ENCODE data around the gene PAFAH1B2. TPM values are rescaled to one million over a fixed set of nuclear protein-coding genes. Genes with fewer than 3 reads are reported as not detected.

PAFAH1B2 gene, protein sequence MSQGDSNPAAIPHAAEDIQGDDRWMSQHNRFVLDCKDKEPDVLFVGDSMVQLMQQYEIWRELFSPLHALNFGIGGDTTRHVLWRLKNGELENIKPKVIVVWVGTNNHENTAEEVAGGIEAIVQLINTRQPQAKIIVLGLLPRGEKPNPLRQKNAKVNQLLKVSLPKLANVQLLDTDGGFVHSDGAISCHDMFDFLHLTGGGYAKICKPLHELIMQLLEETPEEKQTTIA
- 79.8 and 81.0 TPM in 2 replicates for total RNA-seq

DNA sequence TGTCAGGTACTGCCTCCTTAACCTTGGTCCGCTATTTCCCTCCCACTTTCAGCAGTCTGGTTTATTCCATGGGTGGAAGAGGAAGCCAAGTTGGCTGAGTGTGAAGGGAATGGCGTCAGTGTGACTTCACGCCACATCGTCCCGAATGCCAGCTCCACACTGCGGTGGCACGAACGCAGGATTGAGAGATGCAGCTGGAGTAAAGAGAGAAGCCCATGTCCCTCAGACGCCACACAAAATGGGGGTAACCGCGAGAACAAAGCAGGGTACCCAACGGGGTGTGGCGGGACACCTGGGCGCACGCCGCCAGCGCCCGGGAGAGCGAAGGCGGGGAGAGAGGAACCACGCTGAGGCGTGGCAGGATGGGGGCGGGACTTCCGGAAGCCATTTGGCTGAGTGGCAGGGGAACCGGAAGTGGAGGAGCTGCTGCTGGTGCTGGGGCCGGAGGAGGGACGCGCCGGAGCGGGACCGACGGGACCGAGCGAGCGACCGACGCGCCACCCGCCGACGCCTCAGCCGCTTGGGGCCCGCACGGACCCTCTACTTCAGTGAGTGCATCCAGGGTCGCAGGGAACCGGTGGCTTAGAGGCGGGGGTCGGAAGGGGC, at the start of gene PAFAH1B2:
Gene PAFAH1B2 (plus strand): TSS at position 417 of the 606 bp plus-strand sequence. CDS start 8,161 bp downstream, outside the sequence.
- H3K4me1 Mint-ChIP-seq: peaks cover 31% of the 10 kb centered on the region
- H3K27ac Mint-ChIP-seq: peak within 1 kb of the TSS; percentile 93
- intact Hi-C loops (cut with micrococcal nuclease): loop anchor here (1.0 kb wide), 3 partner anchors 34 to 371 kb away; partner anchors contain the start of genes PCSK7, RNF214 and SIDT2
- peak; percentile 99 for DNase-seq
- H3K9me3 Mint-ChIP-seq: no peaks in the 10 kb centered on the region
- peaks cover 30% of the 10 kb centered on the region for H3K36me3 Mint-ChIP-seq (ENCODE audit: low read depth)
- peaks cover 24% of the 10 kb centered on the region for H3K27me3 Mint-ChIP-seq
- peak within 1 kb of the TSS; percentile 97 for H3K4me3 Mint-ChIP-seq

DNA sequence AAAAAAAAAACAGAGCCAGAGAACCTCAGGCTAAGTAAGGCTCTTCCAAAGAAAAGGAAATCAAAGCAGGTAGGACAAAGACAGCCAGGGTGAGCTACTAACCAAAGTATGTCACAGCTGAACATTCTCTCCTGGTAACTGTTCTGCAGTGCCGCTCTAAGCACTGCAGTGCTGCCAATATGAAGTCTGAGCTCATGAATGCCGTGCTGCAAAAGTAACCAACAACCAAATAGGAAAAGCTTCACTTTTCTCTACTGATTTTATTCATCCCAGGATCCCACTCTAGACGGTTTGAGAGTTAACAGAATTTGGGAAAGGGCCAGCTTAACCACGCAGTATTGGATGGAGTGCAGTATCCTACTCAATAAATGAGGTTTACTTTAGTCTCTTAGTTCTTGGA, 49.3 kb upstream of the PAFAH1B2 start:
- H3K27me3 Mint-ChIP-seq: no peaks in the 10 kb centered on the region
- peaks cover 23% of the 10 kb centered on the region for H3K36me3 Mint-ChIP-seq (ENCODE audit: low read depth)
- intact Hi-C loops (cut with micrococcal nuclease): loop anchor here (1.0 to 5.0 kb wide), 2 partner anchors 72 to 322 kb away; partner anchors contain the start of gene BUD13
- H3K27ac Mint-ChIP-seq: peak overlapping the region; percentile 43
- H3K4me1 Mint-ChIP-seq: peaks cover 65% of the 10 kb centered on the region
- no peak for DNase-seq
- H3K4me3 Mint-ChIP-seq: peak overlapping the region; percentile 98
- H3K9me3 Mint-ChIP-seq: peaks cover 7% of the 10 kb centered on the region

DNA sequence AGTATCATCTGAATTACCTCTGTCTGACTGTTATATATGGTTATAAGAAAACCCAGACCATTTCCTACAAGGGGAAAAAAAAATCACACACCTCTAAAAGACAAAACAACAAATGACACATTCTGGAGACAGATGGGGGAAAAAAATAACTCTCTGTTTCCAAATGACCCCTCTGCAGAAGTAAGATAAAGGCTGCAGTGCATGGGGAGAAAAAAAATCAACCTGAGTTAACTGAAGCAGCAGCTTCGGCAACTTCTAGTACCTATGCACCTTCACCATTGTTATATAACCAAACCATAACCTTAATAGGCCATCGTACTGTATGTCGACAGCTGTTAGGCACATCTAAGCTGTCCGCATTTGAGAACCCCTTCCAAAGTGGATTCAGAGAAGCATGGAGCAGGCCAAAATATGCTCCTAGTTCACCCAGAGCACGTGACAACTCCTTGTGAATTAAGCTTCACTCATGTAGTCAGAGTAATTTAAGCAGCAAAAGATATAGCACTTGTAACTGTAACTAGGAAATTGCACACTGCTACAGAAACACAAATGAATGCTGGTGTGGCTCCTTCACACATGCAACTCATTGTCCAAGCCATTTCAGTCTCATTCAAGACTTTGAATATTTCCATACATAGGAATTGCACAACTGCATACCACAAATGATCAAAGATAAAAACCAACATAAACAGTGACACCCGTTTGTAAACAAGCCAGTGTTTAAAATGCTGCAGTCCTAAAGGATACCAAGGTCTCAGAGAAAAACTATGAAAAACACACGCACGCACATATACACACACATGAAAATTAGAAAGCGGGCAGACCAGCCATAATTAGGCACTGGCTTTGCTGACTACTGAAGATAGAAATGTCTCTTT, 48.6 kb upstream of the PAFAH1B2 start:
- Mint-ChIP-seq H3K4me1 (peaks cover 59% of the 10 kb centered on the region), H3K36me3 (ENCODE audit: low read depth) (peaks cover 21% of the 10 kb centered on the region), H3K27me3 (peaks cover 2% of the 10 kb centered on the region), H3K9me3 (peaks cover 7% of the 10 kb centered on the region), H3K4me3 (peak overlapping the region; percentile 98), H3K27ac (peak overlapping the region; percentile 98)
- DNase-seq: peak; percentile 69
- intact Hi-C loops (cut with micrococcal nuclease): loop anchor here (1.0 to 5.0 kb wide), 4 partner anchors 68 to 323 kb away; partner anchors contain the start of gene BUD13

DNA sequence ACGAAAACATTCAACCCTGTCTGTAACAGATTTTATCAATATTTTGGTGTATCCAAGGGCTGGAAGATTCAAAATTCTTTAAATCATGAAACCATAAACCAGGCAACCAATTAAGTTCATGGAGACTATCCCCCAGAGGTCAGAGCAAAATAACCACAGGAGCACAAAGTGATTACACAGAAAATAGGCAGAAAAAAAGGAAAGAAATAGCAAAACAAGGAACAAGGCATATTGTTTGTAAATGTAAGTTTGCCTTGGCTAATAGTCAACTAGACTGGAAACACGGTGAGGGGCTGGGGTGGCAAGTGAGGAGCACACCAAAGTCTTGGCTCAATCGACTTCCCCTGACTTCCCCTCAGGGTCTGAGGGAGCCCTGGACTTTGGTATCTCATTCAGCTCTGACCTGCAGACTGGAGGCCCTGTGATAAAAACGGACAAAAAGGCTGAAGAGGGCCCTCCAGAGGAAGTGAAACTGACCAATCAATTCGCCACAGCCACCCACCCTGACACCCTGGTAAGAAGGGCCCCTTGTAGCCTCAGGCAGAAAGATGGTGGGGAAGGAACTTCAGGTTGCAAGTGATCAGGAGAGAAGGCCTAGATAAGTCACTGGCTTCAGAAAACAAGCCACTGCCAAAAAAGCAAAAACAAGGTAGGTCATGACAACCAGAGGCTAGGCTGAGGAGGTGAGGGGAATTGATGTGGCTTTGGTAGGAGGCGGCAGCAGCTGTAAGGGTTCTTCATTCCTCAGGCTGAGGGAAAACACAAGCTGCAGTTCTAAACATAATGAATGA, 47.7 kb upstream of the PAFAH1B2 start:
- Mint-ChIP-seq H3K27ac (peak overlapping the region; percentile 98), H3K36me3 (ENCODE audit: low read depth) (peaks cover 17% of the 10 kb centered on the region), H3K27me3 (peaks cover 2% of the 10 kb centered on the region), H3K9me3 (peaks cover 7% of the 10 kb centered on the region), H3K4me3 (peak overlapping the region; percentile 98), H3K4me1 (peaks cover 58% of the 10 kb centered on the region)
- intact Hi-C loops (cut with micrococcal nuclease): loop anchor here (1.0 to 5.0 kb wide), 3 partner anchors 69 to 324 kb away; partner anchors contain the start of gene BUD13
- DNase-seq: peak; percentile 86

DNA sequence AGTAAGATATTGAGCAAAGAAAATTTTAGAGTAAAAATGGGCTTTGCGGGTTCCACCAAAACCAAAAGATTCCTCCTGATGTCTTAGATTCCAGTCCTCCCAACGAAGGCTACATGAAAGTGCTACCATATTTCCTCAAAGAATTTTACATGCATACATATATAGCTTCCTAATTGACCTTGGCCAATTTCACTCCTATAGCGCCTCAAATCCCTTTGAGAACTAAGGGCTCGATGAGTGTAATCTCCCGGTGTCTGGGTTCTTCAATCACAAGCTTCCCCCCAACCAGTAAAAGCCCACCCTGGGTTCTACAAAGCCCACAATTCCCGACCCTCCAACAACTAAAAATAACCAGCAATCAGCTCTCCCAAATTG, 47.1 kb upstream of the PAFAH1B2 start:
- Mint-ChIP-seq H3K4me1 (peaks cover 55% of the 10 kb centered on the region), H3K27ac (peak overlapping the region; percentile 98), H3K4me3 (peak overlapping the region; percentile 98), H3K36me3 (ENCODE audit: low read depth) (peaks cover 13% of the 10 kb centered on the region), H3K9me3 (peaks cover 4% of the 10 kb centered on the region), H3K27me3 (peaks cover 2% of the 10 kb centered on the region)
- DNase-seq: peak; percentile 64
- intact Hi-C loops (cut with micrococcal nuclease): loop anchor here (1.0 to 5.0 kb wide), 4 partner anchors 19 to 325 kb away; partner anchors contain the start of gene BUD13

DNA sequence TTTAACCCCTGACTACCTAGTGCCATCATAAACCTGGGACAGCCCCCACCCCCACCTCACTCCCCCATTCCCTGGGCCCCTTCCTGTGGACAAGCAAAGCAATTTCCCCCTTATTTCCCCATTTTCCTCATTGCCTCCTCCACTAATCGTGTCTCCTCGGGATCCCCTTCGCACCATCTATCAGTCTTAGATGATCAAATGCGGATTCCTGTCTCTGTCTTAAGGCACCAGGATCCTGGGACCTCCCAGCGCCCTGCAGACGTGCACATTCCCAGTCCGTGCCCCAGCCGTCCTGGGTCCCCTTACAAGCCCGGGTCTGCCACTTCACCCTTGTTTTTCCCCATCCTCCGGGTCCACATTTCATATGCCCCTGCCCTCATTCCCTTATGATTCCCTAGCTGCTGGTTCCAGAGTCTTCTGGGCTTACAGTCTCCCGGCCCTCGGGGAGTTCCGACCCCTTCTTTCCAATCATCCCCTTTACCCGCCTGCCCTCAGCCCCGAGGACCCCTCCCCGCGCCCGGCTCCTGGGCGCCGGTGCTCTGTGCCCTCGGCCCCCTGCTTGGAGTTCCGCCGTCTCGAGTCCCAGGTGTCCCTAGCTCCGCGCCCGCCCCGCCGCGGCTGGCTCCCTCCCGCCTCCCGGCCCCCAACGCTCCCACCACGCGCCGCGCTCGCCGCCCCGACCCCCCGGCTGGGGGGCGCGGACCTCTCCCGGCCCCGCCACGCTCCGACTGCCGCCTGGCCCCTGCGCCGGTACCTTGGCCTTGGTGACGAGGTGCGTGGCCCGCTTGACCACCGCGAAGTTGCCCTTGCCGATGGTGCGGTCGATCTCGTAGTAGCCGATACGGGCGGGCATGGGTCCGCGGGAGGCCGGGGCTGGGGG, 46.5 kb upstream of the PAFAH1B2 start:
- Mint-ChIP-seq H3K27me3 (peaks cover 2% of the 10 kb centered on the region), H3K36me3 (ENCODE audit: low read depth) (peaks cover 7% of the 10 kb centered on the region), H3K4me1 (peaks cover 49% of the 10 kb centered on the region), H3K9me3 (no peaks in the 10 kb centered on the region), H3K27ac (peak overlapping the region; percentile 98), H3K4me3 (peak overlapping the region; percentile 98)
- peak; percentile 82 for DNase-seq
- intact Hi-C loops (cut with micrococcal nuclease): loop anchor here (1.0 to 5.0 kb wide), 5 partner anchors 19 to 325 kb away; partner anchors contain the start of gene BUD13

DNA sequence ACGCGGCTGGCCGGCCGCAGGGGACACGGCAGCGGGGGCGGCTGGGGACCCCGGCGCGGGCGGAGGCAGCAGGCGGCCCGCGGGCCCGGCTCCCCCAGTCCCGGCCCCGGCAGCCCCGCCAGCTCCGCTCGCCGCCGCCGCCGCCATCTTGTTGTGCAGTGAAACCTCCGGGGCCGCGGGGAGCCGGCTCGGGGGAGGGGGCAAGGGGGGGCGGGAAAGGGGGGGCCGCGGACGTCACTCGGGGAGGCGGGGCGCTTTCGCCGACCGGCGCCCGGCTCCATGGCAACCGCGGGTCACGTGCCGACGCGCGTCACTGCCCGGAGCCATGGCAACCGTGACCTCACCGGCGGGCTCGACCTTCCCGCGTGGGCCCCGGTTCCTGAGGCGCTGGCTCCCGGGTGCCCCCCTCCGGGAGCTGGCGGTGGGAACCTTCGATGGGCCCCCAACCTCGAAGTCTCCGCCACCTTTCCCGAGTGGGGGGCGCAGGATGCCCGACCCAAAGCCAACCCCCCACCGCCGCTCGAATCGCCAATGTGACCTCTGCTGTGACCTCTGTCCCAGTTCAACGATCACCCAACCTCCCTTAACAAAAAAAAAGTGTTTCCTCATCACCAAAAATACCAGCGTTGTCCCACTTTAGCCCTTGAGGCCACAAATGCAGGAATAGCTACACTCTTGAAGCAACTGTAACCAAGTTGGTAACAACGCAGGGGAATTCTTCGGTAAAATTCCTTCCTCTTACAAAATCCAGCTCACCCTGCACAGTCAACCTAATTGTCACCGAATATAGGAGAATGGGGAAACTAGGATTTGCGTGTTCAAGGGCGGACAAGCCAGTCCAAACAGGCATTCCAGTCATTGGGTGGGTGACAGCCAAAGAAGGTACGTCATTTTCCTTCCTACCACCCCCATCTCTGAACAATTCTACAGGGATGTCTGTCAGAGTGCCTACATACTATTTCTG, 45.5 kb upstream of the PAFAH1B2 start, which contains the start of gene SIK3:
Gene SIK3 (minus strand): TSS at position 160 of the 964 bp plus-strand sequence. CDS start 13 bp downstream, at position 147.
- peaks cover 2% of the 10 kb centered on the region for H3K36me3 Mint-ChIP-seq (ENCODE audit: low read depth)
- DNase-seq: peak; percentile 98
- H3K27me3 Mint-ChIP-seq: peaks cover 2% of the 10 kb centered on the region
- intact Hi-C loops (cut with micrococcal nuclease): loop anchor here (1.0 to 5.0 kb wide), 2 partner anchors 112 to 326 kb away; partner anchors contain the start of gene BUD13
- peak within 1 kb of the TSS; percentile 98 for H3K4me3 Mint-ChIP-seq
- H3K4me1 Mint-ChIP-seq: peaks cover 42% of the 10 kb centered on the region
- peak within 1 kb of the TSS; percentile 98 for H3K27ac Mint-ChIP-seq
- H3K9me3 Mint-ChIP-seq: no peaks in the 10 kb centered on the region

DNA sequence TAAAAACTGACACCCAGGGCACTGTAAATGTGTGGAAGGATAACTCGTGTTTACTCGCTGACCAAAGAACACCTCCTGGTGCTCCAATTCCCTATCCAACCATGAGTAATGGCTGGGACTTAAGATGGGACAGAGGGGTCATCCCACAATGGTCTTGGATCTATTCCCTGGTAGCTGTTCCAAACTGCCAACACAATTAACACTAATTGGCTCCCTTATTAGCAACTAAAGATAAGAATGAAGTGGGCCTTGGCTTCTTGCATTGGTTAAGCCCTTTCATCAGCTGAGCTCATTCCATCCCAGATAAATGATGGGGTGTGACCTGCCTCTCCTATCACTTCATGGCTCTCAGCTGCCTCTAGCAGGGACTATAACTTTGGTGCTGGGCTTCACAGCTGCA, 44.4 kb upstream of the PAFAH1B2 start:
- Mint-ChIP-seq H3K27ac (peak overlapping the region; percentile 97), H3K4me1 (peaks cover 37% of the 10 kb centered on the region), H3K36me3 (ENCODE audit: low read depth) (peaks cover 2% of the 10 kb centered on the region), H3K27me3 (peaks cover 2% of the 10 kb centered on the region), H3K9me3 (no peaks in the 10 kb centered on the region), H3K4me3 (peak overlapping the region; percentile 63)
- no peak for DNase-seq
- intact Hi-C loops (cut with micrococcal nuclease): loop anchor here (5.0 kb wide), 1 partner anchor 327 kb away; the partner anchor contains the start of gene BUD13

DNA sequence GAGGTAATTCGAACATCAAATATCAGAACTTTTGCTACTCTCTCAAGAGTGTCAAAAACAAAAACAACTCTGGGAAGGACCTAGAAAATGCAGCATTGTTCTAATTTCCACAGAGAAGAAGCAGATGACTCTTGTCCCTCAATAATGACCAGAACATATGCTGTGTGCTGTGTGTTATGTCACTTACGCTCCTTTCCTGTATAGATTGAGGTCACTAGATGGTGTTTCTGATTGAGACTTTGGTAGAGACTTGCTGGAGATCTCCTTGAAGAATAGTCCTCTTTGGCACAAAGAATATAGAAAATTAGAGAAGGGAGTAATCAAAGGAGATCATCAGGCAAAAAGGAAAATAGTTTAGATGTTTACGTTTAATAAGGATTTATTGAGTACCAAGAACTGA, 43.5 kb upstream of the PAFAH1B2 start:
- no peaks in the 10 kb centered on the region for H3K9me3 Mint-ChIP-seq
- DNase-seq: no peak
- no peak overlapping the region for H3K4me3 Mint-ChIP-seq
- peak overlapping the region; percentile 23 for H3K27ac Mint-ChIP-seq
- peaks cover 2% of the 10 kb centered on the region for H3K27me3 Mint-ChIP-seq
- intact Hi-C loops (cut with micrococcal nuclease): no loop called here
- H3K36me3 Mint-ChIP-seq (ENCODE audit: low read depth): peaks cover 2% of the 10 kb centered on the region
- H3K4me1 Mint-ChIP-seq: peaks cover 28% of the 10 kb centered on the region

DNA sequence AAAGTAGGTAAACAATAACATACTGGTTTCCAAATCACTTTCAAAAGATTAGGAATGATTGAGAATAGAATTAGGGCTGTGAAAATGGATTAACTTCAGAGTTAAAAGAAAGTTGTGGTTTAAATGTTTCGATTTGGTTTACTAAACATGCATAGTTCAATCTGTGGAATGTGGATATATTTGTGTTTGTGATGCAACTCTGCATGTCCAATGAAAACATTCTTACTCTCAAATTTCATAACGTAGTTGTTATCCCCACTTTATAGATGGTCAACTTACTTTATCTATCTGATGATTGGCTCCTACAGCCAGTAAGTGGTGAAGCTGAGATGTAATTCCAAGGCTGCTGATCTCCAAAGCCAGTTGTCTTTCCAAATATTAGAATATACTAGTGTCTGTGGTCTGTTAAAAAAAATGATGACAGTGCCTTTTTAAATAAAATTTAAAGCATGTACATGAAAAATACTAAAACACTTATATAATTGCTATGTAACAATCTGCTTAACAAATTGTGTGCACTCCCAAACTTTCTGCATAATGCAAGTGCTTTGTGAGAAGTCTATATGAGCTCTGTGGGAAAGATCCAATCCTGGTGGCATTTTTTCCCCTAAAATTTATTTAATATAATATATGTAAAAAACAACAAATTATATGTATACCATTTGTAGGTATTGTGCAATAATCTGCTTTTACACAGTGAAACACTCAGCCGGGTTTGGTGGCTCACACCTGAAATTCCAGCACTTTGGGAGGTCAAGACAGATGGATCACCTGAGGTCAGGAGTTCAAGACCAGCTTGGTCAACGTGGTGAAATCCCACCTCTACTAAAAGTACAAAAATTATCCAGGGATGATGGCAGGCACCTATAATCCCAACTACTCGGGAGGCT, 36.1 kb upstream of the PAFAH1B2 start:
- Mint-ChIP-seq H3K36me3 (ENCODE audit: low read depth) (no peaks in the 10 kb centered on the region), H3K4me1 (no peaks in the 10 kb centered on the region), H3K9me3 (no peaks in the 10 kb centered on the region), H3K4me3 (no peak overlapping the region), H3K27me3 (peaks cover 5% of the 10 kb centered on the region), H3K27ac (no peak overlapping the region)
- no peak for DNase-seq
- intact Hi-C loops (cut with micrococcal nuclease): no loop called here
